ENCODE results near the gene CHCHD3. TPM values are rescaled to one million over a fixed set of nuclear protein-coding genes. Genes with fewer than 3 reads are reported as not detected.

The CHCHD3 gene
- total and polyA plus RNA-seq, 9 of the 15 experiments (the other 6 are each of a cell fraction or from before 2014, with no cell fraction given): 66.2 to 279 (median 204) TPM

DNA sequence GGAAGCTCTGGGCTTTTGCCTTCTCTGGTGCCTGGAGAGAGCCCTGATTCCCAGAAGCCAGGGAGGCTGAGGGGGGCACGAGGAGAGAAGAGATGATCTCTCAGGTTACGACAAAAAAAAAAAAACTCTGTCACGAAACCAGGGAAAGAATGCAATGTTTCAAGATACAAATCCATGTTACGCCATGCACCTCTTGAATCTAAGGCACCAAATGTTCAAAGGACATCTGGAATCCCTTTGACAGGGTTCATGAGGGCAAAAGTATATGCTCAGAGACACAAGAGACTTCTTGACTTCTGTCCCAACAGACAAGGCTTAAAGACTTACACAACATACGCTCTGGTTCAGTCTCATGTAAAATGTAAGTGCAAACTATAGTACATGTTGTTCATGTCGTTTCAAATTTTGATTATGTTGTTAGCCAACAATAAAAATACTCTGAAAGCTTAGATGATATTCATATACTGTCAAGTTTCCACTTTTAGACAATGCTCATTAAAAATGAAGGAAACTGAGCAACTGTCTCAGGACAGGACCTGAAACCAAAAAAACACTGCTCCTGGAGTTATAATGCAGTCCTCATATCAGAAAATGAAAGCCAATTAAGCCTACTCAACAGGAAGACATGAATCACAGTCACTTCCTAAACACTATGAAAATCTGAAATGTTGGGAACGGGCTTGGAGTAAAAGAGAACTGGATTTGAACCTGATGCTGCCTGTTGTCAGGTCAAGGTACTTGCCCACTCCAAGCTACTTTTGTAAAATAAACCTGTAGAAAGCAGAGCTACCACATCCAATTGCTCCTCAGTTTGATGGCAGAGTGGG, 72.3 kb downstream of the CHCHD3 start:
- in situ Hi-C loops (cut with MboI) (no loop called here), intact Hi-C loops (cut with micrococcal nuclease) (no loop called here)
- Histone ChIP-seq H2AFZ (ENCODE audit: low read depth, low read length) (no peak overlapping the region), H3K27ac (ENCODE audit: extremely low read depth, low read depth, low read length) (no peak overlapping the region), H3K27me3 (ENCODE audit: control insufficient read depth in 2 of 2, insufficient read depth in 2 of 2, low read length in 2 of 2) (no peaks in the 10 kb centered on the region), H3K4me2 (ENCODE audit: insufficient read depth, low read length) (no peak overlapping the region), H3K36me3 (ENCODE audit: control insufficient read depth, insufficient read depth, low read length) (peaks cover 16% of the 10 kb centered on the region; the same call in 2 of the 3 replicates), H3K4me1 (replicated peaks in 1 of 2; ENCODE audit: control insufficient read depth in 2 of 2, insufficient read depth in 2 of 2, low read length in 2 of 2) (peaks cover 0 to under 1% of the 10 kb centered on the region in 2 experiments; a peak in 3 of 5 replicates), H4K20me1 (replicated peaks; ENCODE audit: control insufficient read depth, insufficient read depth, low read length) (no peaks in the 10 kb centered on the region), H3K4me3 (no peak overlapping the region), H3K79me2 (ENCODE audit: control insufficient read depth, insufficient read depth, low read length) (peaks cover 76% of the 10 kb centered on the region), H3K9me3 (replicated peaks; ENCODE audit: control insufficient read depth, insufficient read depth, low read depth, low read length) (no peaks in the 10 kb centered on the region), H3K9ac (ENCODE audit: insufficient read depth in 1 of 2, low read depth in 2 of 2, low read length in 2 of 2) (no peak overlapping the region), H3K9me1 (ENCODE audit: control insufficient read depth, insufficient read depth, low read length) (no peaks in the 10 kb centered on the region)
- no TSS peak for BruUV-seq (replicated peaks)
- POLR2A ChIA-PET: no interaction called here
- no peak for TF ChIP-seq SMARCA4 (IDR thresholded peaks at IDR 0.05)
- TF ChIP-seq, protein P1, sequence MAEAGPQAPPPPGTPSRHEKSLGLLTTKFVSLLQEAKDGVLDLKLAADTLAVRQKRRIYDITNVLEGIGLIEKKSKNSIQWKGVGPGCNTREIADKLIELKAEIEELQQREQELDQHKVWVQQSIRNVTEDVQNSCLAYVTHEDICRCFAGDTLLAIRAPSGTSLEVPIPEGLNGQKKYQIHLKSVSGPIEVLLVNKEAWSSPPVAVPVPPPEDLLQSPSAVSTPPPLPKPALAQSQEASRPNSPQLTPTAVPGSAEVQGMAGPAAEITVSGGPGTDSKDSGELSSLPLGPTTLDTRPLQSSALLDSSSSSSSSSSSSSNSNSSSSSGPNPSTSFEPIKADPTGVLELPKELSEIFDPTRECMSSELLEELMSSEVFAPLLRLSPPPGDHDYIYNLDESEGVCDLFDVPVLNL (CRISPR knock-in tag; IDR thresholded peaks at IDR 0.05; ENCODE audit: low read depth): no peak
- TF ChIP-seq, protein P2, sequence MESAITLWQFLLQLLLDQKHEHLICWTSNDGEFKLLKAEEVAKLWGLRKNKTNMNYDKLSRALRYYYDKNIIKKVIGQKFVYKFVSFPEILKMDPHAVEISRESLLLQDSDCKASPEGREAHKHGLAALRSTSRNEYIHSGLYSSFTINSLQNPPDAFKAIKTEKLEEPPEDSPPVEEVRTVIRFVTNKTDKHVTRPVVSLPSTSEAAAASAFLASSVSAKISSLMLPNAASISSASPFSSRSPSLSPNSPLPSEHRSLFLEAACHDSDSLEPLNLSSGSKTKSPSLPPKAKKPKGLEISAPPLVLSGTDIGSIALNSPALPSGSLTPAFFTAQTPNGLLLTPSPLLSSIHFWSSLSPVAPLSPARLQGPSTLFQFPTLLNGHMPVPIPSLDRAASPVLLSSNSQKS (CRISPR knock-in tag; IDR thresholded peaks at IDR 0.05): no peak
- CTCF ChIA-PET (ENCODE audit: low intra/inter-chr PET ratio): no interaction called here
- ATAC-seq (peak; percentile 37; the same call in 2 of the 3 replicates), FAIRE-seq (no peak), DNase-seq (ENCODE audit: extremely low read depth in 1 of 4, low spot score in 3 of 4) (no peak)
- WGBS (ENCODE audit: insufficient coverage, low coverage, missing lambda C conversion rate): 78% methylated on average over 7 of the region's 7 CpGs

Data from K562 (cell line).